ENCODE measurements around the gene NALCN.

DNA sequence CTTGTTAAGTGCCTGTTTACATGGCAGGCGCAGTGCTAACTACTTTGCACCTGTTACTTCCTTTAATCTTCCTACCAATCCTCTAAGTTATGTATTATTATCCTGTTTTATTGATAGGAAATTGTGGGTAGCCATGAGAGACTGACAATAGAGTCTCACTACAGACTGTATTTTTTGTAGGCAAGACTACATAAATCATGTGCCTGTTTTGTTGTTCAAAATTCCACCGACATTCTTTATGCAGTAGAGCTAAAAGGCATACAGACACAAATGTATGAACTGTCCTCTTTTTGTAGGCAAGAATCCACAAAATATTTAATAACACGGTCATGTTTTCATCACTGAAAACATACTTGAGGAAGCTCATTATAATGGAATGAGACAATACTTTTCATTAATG lies 205.5 kb downstream of the NALCN start:
- TF ChIP-seq CTCF (conservative IDR thresholded peaks at IDR 0.05; ENCODE audit: low read depth in 2 of 2) (no peak), EZH2 (IDR thresholded peaks at IDR 0.05; ENCODE audit: low read depth, unreplicated experiment) (no peak), NANOG (IDR thresholded peaks at IDR 0.05; ENCODE audit: borderline replicate concordance) (no peak), POLR2AphosphoS5 (IDR thresholded peaks at IDR 0.05; ENCODE audit: low read depth) (no peak), EZH2phosphoT487 (IDR thresholded peaks at IDR 0.05; ENCODE audit: unreplicated experiment) (no peak), ZNF462 (CRISPR knock-in tag; IDR thresholded peaks at IDR 0.05) (no peak), JUNB (IDR thresholded peaks at IDR 0.05; ENCODE audit: unreplicated experiment) (no peak), CREB1 (CRISPR knock-in tag; IDR thresholded peaks at IDR 0.05; ENCODE audit: low read depth) (no peak), ZNF114 (CRISPR knock-in tag; IDR thresholded peaks at IDR 0.05) (no peak), ZNF331 (CRISPR knock-in tag; IDR thresholded peaks at IDR 0.05; ENCODE audit: low read depth) (no peak), STAT1 (IDR thresholded peaks at IDR 0.05; ENCODE audit: unreplicated experiment) (no peak)
- TF ChIP-seq, protein P1, sequence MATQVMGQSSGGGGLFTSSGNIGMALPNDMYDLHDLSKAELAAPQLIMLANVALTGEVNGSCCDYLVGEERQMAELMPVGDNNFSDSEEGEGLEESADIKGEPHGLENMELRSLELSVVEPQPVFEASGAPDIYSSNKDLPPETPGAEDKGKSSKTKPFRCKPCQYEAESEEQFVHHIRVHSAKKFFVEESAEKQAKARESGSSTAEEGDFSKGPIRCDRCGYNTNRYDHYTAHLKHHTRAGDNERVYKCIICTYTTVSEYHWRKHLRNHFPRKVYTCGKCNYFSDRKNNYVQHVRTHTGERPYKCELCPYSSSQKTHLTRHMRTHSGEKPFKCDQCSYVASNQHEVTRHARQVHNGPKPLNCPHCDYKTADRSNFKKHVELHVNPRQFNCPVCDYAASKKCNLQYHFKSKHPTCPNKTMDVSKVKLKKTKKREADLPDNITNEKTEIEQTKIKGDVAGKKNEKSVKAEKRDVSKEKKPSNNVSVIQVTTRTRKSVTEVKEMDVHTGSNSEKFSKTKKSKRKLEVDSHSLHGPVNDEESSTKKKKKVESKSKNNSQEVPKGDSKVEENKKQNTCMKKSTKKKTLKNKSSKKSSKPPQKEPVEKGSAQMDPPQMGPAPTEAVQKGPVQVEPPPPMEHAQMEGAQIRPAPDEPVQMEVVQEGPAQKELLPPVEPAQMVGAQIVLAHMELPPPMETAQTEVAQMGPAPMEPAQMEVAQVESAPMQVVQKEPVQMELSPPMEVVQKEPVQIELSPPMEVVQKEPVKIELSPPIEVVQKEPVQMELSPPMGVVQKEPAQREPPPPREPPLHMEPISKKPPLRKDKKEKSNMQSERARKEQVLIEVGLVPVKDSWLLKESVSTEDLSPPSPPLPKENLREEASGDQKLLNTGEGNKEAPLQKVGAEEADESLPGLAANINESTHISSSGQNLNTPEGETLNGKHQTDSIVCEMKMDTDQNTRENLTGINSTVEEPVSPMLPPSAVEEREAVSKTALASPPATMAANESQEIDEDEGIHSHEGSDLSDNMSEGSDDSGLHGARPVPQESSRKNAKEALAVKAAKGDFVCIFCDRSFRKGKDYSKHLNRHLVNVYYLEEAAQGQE (IDR thresholded peaks at IDR 0.05; ENCODE audit: unreplicated experiment), result no peak
